NCI-H460 (cell line): ENCODE data around the gene CDK18. TPM values are rescaled to one million over a fixed set of nuclear protein-coding genes. Genes with fewer than 3 reads are reported as not detected.

Source experiments
- DNase-seq: peaks from one replicate; pipeline ENCODE4 v3.0.0-alpha.2; 2016; ENCODE audit warnings: low read depth; ENCODE audit errors: extremely low read depth
- total RNA-seq: library from RNA; depleted of rRNA; stranded (reverse); fragments of >200 nt; shearing (Covaris generic); gene quantifications from 2 replicates; pipeline ENCODE4 v1.2.3, GENCODE V29; 2014

Gene CDK18
- total RNA-seq, 1 experiment from 2014 or later = 0.27 TPM

DNA sequence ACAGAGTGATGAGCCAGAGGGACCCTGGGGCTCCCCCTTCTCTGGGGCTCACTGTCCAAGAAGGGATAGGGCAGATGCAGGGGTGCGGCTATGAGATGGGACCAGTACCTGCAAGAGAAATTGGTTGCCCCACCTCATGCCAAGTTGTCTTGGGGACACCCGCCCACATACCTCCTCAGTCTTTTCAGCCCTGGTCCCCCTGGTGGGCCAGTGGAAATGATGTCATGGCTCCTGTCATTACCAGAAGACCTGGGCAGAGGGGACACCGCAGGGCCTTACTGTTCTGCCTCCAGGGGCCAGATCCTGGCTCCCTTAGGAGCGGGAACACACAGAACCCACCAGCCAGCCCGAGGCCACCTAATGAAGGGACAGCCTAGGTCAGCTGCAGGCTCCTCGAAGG, 63.2 kb downstream of the CDK18 start:
- no peak for DNase-seq

GRCh38 chr1:205568135-205568468, 63.6 kb downstream of the CDK18 start:
- no peak for DNase-seq

DNA sequence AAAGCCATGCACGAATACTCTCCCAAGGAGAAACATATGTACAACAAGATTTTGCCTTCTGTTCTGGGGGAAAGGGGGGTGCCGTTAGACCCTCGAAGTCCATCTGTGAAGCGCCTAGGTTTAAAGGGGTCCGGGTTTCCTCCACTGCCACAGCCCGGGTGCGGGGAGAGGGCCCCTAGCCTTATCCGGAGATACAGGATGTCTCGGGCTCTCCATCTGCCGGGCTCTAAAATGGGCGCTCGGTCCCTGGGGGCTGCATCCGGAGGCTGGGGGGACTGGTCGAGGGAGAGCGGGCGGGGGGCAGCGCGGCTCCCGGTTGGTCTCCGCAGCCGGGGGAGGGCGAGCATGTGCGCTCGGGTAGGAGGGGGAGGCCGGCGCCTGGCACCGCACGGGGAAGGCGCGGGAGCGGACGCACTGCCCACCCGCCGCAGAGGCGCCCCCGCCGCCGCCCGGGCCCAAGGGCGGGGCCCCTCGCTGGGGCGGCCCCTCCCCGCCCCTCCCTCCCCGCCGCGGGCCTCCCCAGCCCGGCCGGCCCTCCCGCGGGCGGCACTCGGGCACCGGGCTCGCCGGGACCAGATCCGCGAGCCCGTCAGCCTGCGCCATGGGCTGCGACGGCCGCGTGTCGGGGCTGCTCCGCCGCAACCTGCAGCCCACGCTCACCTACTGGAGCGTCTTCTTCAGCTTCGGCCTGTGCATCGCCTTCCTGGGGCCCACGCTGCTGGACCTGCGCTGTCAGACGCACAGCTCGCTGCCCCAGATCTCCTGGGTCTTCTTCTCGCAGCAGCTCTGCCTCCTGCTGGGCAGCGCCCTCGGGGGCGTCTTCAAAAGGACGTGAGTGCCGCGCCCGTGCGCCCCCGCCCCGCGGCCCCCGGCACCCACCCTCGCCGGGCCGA, 64.2 kb downstream of the CDK18 start:
- no peak for DNase-seq

DNA sequence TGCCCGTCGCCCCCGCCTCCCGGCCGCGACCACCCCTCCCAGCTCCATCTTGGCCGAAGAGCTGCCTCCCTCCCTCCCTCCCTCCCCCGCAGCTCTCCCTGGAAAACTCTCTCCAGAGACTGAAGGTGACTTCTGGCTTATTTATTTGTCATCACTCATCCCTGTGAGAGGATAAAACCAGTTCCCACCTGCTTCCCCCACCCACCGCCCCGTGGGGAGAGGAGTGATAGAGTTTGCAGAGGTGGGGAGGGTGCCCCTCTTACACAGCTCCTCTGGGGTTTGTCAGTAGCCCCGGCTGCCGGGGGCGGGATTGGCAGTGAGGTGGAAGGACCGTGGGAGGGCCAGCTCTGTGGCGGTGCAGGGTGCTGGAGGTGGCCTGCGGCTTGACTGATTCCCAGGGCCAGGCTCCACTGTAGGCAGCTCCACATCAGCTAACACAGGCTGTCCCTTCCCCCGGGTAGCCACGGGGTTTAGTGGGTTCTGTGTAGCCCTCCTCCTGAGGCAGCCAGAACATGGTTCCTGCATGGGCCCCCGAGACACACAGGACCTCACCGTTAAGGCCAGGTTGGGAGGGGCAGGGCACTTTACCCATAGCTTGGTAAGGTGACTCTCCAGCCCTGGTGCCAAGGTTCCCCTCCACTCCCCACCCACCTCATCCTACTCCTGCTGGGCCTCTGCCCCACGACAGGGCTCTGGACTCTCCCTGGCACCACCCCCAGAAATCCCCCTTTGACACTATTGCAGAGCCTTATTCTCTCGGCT, 65.1 kb downstream of the CDK18 start:
- DNase-seq = no peak

DNA sequence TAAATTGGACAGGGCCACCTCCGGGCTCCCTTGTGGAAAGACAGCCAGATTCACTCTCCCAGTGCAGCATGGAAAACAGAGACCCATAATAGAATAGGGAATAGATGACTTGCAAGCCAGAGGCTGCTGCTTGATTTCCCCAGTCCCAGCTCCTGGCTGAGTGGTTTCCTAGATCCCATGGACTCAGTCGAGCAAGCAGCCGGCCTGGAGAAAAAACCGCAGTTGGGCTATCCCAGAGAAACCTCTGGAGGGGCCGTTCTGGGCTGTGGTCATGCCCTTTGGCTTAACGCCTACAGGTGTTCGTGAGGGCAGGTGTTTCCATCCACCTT, 65.7 kb downstream of the CDK18 start:
- no peak for DNase-seq

GRCh38 chr1:205570796-205571537, 66.5 kb downstream of the CDK18 start:
- DNase-seq = no peak

DNA sequence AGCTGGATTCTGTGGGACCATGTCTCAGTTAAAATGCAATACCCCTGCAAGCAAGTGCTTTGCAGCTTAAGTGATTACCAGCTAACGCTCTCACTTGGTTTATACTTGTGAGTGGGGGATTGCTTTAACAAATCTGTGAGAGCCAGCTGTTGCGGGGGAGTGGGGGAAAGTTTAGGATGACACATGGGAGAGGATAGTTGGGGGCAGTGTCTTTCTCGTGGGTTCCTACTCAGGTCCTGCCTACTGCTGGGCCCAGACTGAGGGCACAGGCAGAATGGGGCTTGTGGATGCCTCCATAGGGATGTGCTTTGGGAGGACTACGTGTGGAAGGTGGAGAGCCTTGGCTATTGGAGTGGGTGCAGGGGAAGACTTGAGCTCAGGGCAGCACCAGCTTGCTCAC, 67.3 kb downstream of the CDK18 start:
- no peak for DNase-seq

- DNase-seq = no peak
These were observed 68.0 kb downstream of the CDK18 start for GRCh38 chr1:205572421-205572820.

DNA sequence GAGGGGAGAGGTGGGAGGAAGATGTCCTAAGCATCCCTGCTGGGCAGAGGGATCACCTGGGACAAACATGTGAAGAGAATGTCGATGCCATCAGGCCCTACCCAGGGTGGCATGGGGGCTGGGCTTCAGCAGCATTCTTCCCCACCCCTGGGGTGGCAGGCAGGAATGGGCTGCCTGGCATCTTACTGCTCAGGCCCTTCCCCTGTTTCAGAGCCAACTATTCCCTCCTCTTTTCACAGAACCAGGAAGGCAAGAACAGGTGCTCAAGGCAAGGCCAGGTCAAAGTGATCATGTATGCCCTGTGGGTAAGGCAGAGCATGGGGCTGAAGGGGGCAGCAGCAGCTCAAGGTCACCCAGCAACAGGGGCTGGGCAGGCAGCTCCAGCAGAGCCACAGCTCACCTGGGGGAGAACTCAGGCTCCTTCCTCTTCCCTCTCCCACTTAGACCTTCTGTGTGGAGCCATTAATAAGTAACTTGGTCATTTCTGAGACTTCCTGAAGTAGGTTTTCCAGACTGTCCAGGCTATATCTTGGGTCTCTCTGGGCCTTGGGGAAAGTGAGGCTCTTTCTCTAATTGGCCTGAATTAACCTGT, 70.9 kb downstream of the CDK18 start:
- DNase-seq = no peak

GRCh38 chr1:205576011-205576410, 71.5 kb downstream of the CDK18 start:
- no peak for DNase-seq

DNA sequence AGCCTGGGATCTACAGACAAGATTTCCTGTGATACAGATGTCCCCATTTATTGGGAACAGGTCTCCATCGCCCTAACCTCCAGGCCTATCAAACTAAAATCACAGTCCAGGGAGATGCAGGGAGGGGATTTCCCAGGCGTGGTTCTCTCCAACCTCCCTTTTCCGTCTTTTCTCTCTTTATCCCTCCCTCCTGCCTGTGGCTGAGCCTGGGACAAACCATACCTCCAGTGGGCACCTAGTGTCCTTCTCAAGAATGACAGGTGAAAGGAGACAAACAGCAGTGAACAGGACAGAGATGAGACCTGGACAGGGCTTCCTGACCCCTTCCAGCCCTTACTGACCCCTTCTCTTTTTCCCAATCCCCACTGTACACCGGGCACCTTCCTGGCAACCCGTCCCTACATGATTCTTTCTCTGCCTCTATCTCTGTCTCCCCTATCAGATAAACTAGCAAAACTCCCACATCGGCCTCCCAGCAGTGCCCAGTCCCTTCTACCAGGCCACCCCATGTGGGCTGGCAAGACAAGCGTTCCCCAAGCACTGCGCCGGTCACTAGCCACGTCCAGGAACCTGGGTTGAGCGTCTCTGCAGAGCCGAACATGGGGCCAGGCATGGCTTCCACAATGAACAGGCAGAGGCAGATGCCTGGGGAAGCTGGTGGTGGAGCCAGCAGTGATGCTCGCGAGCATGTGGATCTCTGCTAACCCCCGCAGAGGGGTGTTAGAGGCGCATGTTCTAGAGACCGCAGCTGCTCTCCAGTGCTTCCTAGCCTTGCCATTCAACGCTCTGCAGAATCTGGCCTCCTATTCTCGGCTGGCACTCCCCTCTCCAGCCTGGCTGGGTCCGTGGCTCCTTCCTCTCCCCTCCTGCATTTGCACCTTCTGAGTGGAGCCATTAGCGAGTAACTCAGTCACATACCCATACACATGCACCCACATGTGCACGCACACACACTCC, 72.6 kb downstream of the CDK18 start:
- DNase-seq = no peak

- DNase-seq = no peak
These were observed 73.6 kb downstream of the CDK18 start for GRCh38 chr1:205577874-205578658.

- no peak for DNase-seq
These were observed 74.5 kb downstream of the CDK18 start for GRCh38 chr1:205578780-205579571.

DNA sequence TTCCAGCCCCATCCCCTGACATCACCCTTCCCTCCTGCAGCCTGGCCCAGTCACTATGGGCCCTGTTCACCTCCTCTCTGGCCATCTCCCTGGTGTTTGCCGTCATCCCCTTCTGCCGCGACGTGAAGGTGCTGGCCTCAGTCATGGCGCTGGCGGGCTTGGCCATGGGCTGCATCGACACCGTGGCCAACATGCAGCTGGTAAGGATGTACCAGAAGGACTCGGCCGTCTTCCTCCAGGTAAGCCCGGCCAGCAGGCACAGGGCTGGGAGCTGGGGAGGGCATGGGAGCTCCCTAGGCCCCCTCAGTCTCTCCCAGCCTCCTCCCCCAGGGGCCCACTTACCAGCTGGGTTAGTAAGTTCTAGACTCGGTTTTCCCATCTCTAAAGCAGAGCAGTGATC, 75.2 kb downstream of the CDK18 start:
- no peak for DNase-seq

DNA sequence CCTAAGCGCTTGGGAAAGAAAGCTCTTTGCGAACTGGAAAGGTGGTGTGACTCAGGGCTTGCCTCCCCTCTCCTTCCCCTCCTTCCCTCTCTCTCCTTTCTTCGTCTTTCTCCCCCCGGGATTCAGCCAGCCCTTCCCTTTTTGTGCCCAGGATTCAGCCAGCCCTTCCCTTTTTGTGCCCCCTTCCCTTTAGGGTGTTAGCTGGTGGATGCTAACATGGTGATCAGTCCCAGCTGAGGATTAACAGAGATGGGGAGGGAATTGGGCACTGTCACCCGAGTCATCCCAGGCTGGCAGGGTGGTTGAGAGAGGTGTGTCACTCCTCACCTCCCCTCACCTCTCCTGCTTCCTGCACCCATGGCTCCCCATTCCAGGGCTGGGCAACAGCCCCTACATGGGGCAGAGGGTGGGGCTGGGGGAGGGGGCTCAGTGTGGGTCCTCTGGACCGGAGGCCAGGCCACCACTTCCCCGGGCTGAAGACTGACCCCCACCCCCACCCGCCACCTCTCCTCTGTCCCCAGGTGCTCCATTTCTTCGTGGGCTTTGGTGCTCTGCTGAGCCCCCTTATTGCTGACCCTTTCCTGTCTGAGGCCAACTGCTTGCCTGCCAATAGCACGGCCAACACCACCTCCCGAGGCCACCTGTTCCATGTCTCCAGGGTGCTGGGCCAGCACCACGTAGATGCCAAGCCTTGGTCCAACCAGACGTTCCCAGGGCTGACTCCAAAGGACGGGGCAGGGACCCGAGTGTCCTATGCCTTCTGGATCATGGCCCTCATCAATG, 75.9 kb downstream of the CDK18 start:
- DNase-seq = no peak

- DNase-seq = no peak
These were observed 76.4 kb downstream of the CDK18 start for GRCh38 chr1:205580923-205581180.

DNA sequence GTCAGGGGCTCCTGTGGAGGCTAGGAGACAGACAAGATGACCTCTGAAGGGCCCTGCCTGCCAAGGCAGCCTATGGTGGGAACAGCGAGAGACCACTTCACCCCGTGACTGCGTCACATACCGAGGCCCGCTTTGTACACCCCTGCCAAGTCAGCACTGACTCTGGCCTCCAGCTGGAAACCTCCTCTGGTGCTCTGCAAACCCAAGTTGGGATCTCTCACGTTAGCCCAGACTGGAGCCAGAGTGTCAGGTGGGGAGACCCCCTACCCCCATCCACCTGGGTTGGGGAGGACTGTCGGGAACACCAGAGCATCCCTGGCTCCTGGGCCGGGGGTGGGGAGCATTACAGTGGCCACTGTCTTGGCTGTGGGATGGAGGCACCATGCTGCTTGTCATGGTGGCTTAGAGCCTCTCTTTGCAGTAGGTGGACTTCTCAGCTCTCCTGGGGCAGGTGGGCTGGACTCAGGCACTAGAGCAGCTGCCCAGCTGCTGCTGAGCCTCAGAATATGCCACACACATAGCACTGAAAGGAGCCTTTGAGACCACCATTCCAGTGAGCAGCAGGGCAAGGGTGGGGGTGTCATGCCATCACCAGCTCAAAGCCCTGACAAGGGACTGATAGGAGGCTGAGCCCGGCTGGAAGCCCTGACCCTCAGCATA, 77.0 kb downstream of the CDK18 start:
- no peak for DNase-seq
